Kidney (tissue), 14 donors: ENCODE measurements around the gene RGS3. TPM values are rescaled to one million over a fixed set of nuclear protein-coding genes. Genes with fewer than 3 reads are reported as not detected.

Source experiments
- DNase-seq, 5 donors: peaks; one replicate each; pipeline ENCODE4 v3.0.0-alpha.2; 2013 to 2020
- FAIRE-seq: peaks from 2 replicates; lab custom pipeline; 2012; peaks lifted over from hg19 to GRCh38; lab: Jason Lieb, UNC
- H3K27ac ChIP-seq, 2 donors: one replicate each; pipeline ENCODE4 v1.7.0; 2013; ENCODE audit warnings: low read depth in 2 of 2, low read length in 2 of 2, inconsistent platforms in 1 of 2
- H3K27me3 ChIP-seq: one replicate; pipeline ENCODE4 v1.7.1; 2013; ENCODE audit warnings: low read length, inconsistent platforms; ENCODE audit not compliant: control insufficient read depth, insufficient read depth
- H3K36me3 ChIP-seq, 3 donors: one replicate each; pipeline versions ENCODE4 v1.7.0 to v1.7.1; 2013; ENCODE audit warnings: low read length in 3 of 3, control low read depth in 1 of 3, inconsistent platforms in 1 of 3; ENCODE audit not compliant: insufficient read depth in 3 of 3, control insufficient read depth in 2 of 3
- H3K4me1 ChIP-seq, 3 donors: one replicate each; pipeline versions ENCODE4 v1.7.0 to v1.7.1; 2013; ENCODE audit warnings: low read length in 3 of 3, inconsistent platforms in 1 of 3, low read depth in 1 of 3; ENCODE audit not compliant: control insufficient read depth in 2 of 3, insufficient read depth in 2 of 3
- H3K4me3 ChIP-seq, 3 donors: one replicate each; pipeline versions ENCODE4 v1.7.0 to v1.8.1; 2013; ENCODE audit warnings: low read length in 3 of 3, control low read depth in 1 of 3, inconsistent platforms in 1 of 3
- H3K9ac ChIP-seq, 3 donors: one replicate each; pipeline versions ENCODE4 v1.7.0 to v1.7.1; 2013; ENCODE audit warnings: low read length in 3 of 3, control low read depth in 1 of 3, inconsistent platforms in 1 of 3
- H3K9me3 ChIP-seq, 3 donors: one replicate each; pipeline versions ENCODE4 v1.7.0 to v1.7.1; 2013; ENCODE audit warnings: low read length in 3 of 3, control low read depth in 1 of 3, inconsistent platforms in 1 of 3; ENCODE audit not compliant: control insufficient read depth in 2 of 3, insufficient read depth in 1 of 3
- intact Hi-C: fragments of 100-400 bp; cut with DNase I; formaldehyde crosslinking; loops from one replicate; pipeline ENCODE4 v1.11.1; 2022
- polyA plus RNA-seq: library from polyadenylated mRNA; stranded (reverse); fragments of 350-450 nt; fragmentation: Illumina TruSeq; extraction: RNeasy Lipid Tissue Mini Kit (QIAGEN cat#74804); gene quantifications from one replicate; pipeline ENCODE4 v1.2.3, GENCODE V29; 2014; ENCODE audit warnings: low read depth, low replicate concordance; ENCODE audit not compliant: insufficient read depth
- total RNA-seq: library from RNA; stranded (reverse); fragmentation: NEBNext Ultra II Directional; extraction: Animal tissue kit (Norgen Biotek cat#: 25700); gene quantifications from one replicate; pipeline ENCODE4 v1.2.1, GENCODE V29; 2021
- TF ChIP-seq, protein P1 (sequence below): IDR thresholded peaks from 3 replicates; pipeline ENCODE4 v1.5.1; 2012; ENCODE audit warnings: mild to moderate bottlenecking, moderate library complexity, borderline replicate concordance; ENCODE audit not compliant: insufficient read depth; ENCODE audit errors: extremely low read depth
- donor health status: control.
- donor health status: control.
- donor health status: control.
- donor health status: control.
- donor health status: control.
- donor health status: DM: yes; HTN: yes; CAD: no.
- donor health status: Normal renal cell carcinoma (clear cell type).

Gene RGS3
- total and polyA plus RNA-seq, 2 donors from 2014 or later, result 114 to 137 TPM

DNA sequence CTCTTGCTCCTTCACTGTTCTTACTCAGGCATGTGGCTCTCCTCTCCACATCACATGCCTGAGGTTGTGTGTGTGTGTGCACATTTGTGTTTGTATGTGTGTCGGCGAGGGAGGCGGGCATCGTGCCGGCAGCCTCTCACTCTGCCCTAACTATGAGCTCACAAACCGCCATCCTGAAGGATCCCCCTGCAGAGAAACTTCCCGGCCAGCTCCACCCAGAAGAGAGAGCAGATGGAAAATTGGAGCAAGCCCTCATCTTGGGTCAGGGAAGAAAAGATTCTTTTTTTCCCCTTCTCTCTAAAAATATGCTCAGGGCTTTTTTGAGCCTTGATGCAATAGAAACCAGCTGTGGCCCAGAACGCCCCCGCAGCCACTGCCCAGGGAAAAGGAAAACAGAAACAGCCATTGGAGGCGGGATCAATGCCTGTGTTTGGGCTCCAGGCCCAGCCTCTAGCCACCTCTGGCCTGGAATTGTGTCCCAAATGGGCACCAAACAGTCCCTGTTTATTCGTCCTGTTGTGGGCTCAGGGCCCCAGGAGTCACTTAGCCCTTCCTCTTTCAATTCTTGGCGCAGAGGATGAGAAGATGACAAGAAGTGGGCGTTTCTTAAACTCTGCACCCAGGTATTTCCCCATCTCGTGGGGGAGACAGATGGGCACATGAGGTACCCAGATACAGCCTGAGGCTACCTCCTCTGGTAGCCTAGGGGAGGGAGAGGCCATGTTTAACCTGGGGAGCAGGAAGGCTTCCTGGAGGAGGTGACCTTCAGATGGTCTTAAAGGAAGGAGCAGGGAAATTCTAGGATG, 151.5 kb downstream of the RGS3 start:
- Histone ChIP-seq H3K4me1 (peaks cover 12 to 55% (median 49%) of the 10 kb centered on the region in 3 donors), H3K36me3 (no peaks in the 10 kb centered on the region), H3K9me3 (no peaks in the 10 kb centered on the region), H3K27me3 (no peaks in the 10 kb centered on the region), H3K9ac (peak overlapping the region in 1 of 3 donors; percentile 17), H3K27ac (peak overlapping the region; percentile 7 to 45), H3K4me3 (no peak overlapping the region)
- no peak for FAIRE-seq
- DNase-seq, result peak in 4 of 5 donors; percentile 51 to 89 (median 72)
- TF ChIP-seq, protein P1, sequence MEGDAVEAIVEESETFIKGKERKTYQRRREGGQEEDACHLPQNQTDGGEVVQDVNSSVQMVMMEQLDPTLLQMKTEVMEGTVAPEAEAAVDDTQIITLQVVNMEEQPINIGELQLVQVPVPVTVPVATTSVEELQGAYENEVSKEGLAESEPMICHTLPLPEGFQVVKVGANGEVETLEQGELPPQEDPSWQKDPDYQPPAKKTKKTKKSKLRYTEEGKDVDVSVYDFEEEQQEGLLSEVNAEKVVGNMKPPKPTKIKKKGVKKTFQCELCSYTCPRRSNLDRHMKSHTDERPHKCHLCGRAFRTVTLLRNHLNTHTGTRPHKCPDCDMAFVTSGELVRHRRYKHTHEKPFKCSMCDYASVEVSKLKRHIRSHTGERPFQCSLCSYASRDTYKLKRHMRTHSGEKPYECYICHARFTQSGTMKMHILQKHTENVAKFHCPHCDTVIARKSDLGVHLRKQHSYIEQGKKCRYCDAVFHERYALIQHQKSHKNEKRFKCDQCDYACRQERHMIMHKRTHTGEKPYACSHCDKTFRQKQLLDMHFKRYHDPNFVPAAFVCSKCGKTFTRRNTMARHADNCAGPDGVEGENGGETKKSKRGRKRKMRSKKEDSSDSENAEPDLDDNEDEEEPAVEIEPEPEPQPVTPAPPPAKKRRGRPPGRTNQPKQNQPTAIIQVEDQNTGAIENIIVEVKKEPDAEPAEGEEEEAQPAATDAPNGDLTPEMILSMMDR, result no peak
- intact Hi-C loops, result no loop called here

DNA sequence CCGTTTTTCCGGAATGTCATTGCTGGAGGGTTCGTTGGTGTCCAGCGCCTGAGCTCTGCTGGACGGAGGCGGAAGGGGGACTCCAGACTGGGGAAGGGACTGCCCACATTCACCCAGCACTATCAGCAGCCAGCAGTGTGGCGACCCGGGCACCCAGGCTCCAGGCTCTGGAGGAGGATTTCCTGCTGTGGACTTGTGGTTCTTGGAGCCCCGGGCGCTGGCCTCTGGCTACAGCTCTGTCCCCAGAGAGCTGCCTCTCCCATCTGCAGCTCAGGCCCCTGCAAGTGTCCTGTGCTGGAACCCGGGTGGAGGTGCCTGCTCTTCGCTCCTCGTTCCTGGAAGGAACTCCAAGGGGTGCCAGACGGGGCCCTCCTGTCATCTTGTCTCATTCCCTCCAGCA, 152.6 kb downstream of the RGS3 start:
- TF ChIP-seq, protein P1, result no peak
- intact Hi-C loops, result no loop called here
- no peak overlapping the region for H3K27ac ChIP-seq

DNA sequence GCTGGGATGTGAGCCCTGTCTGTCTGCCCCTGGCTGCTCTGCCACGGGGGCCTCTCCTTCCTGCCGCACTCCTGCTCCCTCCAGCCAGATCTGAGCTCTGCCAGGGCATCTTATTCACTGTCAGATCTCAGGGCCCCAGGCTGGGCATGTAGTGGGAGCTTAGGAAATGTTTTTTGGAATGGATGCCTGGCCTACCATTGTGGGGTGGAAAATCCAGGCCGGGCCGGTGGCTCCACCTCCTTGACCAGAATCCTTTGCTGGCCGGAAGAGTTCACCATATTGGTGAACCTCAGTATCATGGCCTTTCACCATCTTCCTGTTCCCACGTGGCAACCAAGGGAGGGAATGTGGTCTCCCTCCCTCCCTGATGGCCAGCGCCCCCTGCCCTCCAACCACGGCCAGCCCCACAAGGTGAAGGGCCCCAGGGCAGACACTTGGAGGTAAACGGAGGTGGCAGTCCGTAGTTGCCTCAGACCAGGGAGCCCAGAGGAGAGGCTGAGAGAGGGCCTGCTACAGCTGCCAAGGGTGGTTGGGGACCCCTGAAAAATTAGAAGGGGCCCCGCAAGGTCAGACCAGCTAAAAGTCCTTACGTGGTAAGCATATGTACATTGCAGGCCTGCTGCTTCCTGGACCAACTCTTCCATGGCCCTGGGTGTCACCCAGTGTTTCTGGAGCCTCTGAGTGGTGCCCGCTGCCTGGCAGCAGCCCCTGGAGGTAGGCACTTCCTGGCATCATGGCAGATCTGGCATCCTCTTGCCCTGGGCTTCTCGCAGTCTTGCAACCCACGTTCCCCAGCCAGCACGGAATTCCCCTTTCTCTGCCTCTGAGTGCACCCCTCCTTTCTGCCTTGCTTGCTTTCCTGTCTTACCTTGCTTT, 153.3 kb downstream of the RGS3 start:
- Histone ChIP-seq H3K9me3 (no peaks in the 10 kb centered on the region), H3K4me3 (no peak overlapping the region), H3K27ac (peak overlapping the region in 1 of 2 donors; percentile 20), H3K27me3 (no peaks in the 10 kb centered on the region), H3K36me3 (no peaks in the 10 kb centered on the region), H3K4me1 (peaks cover 22 to 55% (median 43%) of the 10 kb centered on the region in 3 donors), H3K9ac (no peak overlapping the region)
- intact Hi-C loops, result no loop called here
- DNase-seq, result peak in 1 of 5 donors; percentile 61
- TF ChIP-seq, protein P1, result no peak
- FAIRE-seq, result no peak

More for the DNA sequence above, 152.6 kb downstream of the RGS3 start:
- Histone ChIP-seq H3K27me3 (no peaks in the 10 kb centered on the region), H3K9me3 (no peaks in the 10 kb centered on the region), H3K36me3 (no peaks in the 10 kb centered on the region), H3K4me1 (peaks cover 19 to 55% (median 44%) of the 10 kb centered on the region in 3 donors), H3K4me3 (no peak overlapping the region), H3K9ac (no peak overlapping the region)
- no peak for FAIRE-seq
- peak in 1 of 5 donors; percentile 75 for DNase-seq
